ENCODE measurements around the gene GPC5.
"Not testable (repeated sequence)": the region's sequence is repeated elsewhere in the genome, so short reads cannot be mapped to it uniquely, and the experiment has no call there.

The GPC5 gene

DNA sequence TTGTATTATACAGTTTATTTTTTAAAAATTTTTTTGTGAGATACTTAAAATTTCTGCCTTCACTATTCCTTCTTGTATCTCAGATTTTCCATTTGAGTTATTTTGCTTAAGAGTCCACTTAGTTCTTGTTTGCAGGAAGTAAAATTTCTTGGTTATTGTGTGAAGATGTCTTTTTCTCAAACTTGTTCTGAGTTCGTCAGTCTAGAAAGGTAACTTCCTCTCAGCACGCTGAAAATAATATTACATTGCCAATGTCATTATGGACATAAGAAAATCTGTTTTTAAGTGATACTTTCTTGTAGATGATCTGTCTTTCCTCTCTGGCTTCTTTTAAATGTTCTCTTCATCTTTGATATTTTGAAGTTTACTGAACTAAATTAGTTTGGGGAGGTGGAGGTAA is 1096.5 kb downstream of the GPC5 start:
- DNase-seq: no peak

DNA sequence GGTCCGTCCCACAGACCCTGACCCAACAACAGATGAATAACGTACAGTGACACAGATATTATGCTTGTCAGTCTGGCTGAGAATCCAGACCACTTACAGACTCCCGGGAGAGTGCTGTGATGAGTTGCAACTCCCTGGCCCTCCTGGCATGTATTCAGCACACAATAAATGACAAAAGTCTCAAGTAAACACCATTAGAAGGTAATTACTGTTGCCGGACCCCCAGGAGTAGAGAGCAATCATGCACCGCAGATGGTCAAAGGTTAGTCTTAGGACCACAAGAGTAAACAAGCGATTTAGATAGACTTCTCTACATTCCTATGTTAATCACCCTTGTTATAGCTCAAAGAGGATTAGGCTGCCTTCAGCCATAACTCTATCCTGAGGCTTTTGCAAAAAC is 1101.8 kb downstream of the GPC5 start:
- DNase-seq: no peak

DNA sequence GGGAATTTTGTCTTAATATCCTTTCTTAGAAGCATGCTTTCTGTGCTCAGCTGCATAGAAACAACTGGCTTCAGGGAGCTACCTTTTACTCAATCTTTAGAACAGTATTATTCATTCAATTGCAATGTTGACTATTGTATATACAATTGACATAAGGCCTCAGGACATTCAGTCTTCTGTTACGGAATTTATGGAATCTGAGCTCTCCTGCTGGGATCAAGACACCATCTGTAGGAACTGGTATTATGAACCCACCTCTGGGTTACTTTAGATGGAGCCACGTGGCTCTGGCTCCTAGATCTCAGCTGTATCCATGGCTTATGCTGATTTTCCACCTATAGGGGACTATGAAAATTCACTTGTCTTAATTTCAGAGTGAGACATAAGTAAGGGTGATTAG is 1112.0 kb downstream of the GPC5 start:
- no peak for DNase-seq

DNA sequence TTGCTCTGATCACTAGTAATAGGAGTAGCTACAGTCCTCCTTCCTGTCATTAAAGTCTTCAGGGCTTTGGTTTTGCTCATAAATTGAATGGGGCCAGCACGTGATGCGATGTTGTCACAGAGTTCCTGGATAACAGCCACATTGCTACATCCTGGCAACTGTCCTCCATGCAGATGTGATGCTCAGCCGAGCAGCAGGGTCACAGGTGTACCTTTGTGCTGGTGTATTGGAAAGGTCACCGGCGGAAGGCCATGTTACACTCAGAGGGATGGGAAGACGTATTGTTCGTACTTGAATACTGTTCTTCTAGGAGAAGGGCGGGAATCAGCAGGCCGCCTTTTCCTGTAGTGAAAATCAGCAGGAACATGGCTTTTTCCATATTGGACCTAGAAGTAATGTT is 1114.4 kb downstream of the GPC5 start:
- no peak for DNase-seq

DNA sequence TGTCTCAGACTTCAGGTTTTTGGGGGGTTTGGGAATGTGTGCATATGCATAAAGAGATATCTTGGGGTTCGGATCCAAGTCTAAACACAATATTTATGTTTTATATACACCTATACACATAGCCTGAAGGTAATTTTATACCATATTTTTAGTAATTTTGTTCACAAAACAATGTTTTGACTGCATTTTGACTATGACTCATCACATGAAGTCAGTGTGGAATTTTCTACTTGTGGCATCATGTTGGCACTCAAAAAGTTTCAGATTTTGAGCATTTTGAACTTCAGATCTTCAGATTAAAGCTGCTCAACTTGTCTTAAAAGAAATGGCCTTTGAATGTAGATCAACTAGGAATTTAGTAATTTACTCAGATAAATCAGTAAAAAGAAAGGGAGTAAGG is 1115.3 kb downstream of the GPC5 start:
- DNase-seq: no peak

DNA sequence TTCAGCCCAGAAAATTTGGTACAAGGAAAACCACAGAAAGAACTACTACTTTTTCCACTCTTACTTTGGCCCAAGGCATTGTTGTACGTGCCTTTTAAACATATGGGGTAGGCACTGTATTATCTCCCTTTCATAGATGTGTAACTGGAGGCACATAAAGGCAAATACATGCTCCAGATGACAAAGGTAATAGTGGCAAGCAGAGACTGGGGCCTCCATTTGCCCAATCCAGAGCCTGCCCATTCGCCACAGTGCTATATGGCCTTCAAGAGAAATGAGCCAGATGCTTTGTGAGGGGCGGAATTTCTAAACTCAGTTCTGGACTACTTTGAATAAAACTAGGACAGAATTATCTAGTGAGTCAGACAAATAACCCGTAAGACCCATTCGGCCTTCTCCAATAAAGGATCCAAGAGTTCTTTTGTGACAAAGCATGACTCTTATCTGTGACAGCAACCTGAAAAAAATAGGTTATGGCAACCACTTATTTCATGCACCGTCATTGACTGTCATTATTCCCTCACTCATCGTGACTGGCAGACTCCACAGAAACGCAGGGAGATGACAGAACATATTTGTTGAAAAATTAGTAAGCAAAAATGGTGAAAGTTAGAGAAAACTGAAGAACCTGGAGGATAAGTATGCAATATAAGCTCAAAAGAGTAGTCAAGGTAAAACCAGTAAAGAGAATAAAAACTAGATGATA is 1116.2 kb downstream of the GPC5 start:
- DNase-seq: no peak

DNA sequence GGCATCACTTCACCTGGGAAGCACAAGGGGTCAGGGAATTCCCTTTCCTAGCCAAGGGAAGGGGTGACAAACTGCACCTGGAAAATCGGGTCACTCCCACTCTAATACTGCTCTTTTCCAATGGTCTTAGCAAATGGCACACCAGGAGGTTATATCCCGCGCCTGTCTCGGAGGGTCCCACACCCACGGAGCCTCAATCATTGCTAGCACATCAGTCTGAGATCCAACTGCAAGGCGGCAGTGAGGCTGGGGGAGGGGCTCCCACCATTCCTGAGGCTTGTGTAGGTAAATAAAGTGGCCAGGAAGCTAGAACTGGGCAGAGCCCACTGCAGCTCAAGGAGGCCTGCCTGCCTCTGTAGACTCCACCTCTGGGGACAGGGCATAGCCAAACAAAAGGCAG is 1118.5 kb downstream of the GPC5 start:
- DNase-seq: not testable (repeated sequence)

DNA sequence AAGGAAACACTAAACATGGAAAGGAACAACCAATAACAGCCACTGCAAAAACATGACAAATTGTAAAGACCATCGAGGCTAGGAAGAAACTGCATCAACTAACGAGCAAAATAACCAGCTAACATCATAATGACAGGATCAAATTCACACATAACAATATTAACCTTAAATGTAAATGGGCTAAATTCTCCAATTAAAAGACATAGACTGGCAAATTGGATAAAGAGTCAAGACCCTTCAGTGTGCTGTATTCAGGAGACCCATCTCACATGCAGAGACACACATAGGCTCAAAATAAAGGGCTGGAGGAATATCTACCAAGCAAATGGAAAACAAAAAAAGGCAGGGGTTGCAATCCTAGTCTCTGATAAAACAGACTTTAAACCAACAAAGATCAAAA is 1120.2 kb downstream of the GPC5 start:
- DNase-seq: not testable (repeated sequence)

DNA sequence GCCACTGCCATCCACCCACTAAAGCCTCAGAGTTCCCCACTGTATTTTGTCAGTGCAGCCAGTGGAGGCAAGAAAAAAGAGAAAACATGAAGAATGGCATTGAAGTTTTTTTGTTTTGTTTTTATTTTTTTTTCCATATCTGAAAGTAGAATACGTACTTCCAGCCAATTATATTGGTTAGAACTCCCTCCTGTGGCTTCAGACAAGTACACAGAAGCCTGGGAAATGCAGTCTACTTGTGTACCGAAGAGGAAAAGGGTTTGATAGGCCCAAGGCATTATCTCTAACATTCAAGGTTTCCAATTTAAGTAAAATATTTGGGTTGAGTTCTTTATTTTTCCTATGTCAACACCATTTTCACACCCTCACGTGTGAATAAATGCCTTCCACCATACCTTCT is 1131.9 kb downstream of the GPC5 start:
- no peak for DNase-seq

DNA sequence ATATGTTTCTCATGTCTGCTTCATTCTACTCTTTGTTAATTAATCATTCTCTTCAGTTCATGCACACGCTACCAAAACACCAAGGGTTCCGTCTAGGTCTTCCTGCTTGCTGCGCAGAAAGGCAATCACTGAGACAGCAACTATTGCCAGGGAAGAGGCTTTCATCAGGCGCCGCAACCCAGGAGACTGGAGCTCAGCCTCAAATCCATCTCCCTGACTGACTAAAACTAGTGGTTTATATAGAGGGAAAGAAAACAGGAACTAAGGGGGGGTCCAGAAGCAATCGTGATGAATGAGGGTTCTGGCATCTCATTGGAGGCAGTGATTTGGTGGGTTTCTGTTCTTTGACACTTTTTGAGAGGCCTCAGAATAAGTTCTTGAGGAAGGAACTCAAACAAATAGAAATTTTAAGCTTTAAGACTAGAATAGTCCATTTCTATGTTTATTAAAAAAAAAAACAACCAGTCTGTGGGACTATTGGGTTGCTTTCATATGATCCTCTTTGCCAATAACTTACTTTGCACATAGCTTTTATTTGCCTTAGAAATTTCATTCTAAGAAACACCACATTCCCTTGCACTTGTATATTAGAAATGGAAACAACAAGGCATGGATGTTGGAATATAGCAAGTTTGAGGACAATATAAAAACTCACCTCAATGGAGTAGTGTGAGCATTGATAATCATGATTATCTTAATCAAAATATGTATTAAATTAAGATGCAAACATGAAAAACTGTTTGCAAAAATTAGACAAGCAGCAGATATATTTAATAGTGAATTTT is 1137.0 kb downstream of the GPC5 start:
- no peak for DNase-seq

DNA sequence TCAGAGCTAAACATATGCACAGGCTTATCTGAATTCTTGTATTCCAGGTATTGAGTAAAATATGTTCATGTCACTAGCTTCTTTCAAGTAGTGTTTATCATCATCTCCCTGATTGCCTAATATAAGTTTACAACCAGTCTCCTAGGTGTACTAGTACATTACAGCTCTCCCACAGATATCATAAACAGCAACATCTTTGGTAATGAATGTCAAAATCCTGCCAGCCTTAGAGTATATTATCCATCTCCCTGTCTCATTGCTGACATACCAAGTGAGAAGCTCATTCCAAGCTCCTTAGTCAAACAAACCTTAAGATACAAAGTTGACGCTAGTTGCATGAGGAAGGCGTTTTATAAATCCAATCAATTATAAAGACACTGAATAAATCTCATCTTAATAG is 1139.0 kb downstream of the GPC5 start:
- DNase-seq: no peak

DNA sequence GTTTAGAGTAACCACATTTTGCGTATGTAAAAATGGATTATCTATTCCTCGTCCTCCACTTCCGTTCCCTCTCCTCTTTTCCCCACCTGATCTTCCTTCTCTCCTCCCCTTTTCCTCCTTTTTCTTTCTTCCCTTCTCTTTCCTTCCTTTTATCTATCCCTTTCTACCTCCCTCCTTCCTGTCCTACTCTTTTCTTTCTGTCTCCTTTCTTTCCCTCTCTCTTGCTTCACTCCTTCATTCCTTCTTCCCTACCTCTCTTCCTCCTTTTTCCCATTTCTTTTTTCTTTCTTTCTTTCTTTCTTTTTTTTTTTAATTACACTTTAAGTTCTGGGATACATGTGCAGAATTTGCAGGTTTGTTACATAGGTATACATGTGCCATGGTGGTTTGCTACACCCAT is 1139.7 kb downstream of the GPC5 start:
- DNase-seq: no peak

DNA sequence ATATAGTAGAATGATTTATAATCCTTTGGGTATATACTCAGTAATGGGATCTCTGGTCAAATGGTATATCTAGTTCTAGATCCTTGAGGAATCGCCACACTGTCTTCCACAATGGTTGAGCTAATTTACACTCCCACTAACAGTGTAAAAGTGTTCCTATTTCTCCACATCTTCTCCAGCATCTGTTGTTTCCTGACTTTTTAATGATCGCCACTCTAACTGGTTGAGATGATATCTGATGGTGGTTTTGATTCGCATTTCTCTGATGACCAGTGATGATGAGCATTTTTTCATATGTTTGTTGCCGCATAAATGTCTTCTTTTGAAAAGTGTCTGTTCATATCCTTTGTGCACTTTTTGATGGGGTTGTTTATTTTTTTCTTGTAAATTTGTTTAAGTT is 1140.7 kb downstream of the GPC5 start:
- DNase-seq: not testable (repeated sequence)

DNA sequence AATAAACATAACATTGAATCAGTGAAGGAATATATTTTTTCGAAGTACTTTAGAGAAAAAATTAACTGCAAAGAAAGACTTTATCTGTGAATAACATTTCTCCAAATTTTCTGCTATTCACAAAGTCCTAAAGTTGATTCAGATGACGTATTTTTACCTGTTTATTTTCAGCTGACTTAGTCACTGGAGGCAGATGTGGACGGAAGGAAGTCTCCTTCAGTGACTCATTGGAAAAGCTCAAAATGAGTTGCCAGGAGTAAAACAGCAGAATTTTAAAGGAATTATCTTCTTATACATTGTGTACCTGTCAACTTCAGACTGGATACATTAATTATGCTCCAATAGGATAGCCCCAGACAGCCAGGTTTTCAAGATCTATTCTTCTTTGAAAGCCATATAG is 1148.8 kb downstream of the GPC5 start:
- no peak for DNase-seq

DNA sequence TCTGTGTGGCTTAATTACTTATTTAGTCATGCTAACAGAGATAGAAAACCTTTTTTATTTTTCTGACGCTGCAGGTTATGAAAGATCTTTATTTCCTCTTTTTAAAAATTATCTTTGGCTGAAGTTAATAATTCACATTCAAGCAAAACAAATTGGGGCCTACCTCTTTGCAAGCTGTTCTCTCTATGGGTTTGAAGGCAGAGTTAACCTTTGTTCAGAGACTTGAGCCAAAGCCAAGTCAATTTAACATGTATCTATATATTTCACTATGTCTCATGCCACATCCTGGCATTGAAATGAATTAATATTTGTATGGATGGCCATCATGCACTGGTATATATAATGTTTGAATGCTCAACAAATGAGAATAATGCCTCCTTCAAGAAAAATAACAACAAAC is 1150.9 kb downstream of the GPC5 start:
- no peak for DNase-seq

DNA sequence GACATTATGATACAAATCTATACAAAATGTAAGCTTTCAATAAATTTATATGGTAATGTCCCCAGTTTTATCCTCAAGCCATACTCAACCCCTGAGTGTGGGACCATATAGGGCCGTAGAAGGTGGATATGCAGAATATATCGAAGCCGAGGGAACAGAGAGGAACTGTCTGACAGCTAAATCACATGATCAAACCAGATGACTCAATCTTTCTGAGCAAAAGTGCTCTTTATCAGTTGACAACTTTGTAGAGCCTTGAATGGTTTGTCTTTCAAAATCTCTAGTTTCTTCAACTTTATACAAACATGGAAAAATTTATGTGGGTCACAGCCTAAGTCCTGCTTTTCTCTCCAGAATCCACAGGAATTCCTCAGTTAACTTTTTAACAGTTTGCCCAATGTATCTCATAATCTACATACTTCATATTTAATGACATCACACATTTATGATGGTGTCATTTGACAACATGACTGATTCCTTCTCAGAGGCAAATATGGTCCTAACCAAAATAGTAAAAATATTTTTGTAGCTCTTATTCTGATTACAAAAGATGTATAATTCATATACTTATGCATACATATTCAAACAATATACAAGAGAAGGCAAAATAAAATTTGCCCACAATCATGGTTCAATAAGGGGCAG is 1155.2 kb downstream of the GPC5 start:
- DNase-seq: no peak

DNA sequence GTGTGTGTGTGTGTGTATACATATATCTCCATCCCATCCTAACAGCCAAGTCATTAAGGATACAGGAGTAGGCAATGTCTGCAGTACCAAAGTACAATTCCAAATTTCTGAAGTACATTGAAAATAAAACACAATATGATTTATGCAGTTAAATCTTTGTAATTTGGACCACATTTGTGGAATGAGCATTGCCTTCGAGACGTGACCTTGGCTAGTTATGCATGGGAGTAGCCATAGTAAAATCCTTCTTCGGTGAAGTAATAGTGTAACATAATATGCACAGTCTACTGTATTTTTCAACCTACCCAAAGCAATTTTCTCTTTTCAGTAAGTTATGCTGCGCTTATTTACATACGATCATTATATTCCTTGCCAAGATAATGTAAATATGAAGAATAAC is 1162.5 kb downstream of the GPC5 start:
- no peak for DNase-seq

DNA sequence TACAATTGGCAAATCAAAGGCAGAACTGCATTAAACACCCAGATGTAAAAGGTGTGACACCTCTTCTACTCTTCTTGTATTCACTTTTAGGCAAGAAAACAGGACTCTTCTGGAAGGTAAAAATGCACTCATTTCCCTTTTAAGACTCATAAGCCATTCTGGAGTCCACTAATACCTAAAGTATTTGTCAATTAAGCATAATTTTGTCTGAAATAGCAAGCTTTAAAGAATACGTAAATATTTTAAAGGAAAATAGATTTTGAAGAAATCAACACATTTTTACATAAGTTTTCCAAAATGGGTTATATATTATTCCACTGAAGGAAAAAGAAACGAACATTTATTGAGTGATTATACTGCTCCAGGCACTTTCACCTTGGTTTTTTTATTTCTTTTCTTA is 1166.5 kb downstream of the GPC5 start:
- DNase-seq: no peak

DNA sequence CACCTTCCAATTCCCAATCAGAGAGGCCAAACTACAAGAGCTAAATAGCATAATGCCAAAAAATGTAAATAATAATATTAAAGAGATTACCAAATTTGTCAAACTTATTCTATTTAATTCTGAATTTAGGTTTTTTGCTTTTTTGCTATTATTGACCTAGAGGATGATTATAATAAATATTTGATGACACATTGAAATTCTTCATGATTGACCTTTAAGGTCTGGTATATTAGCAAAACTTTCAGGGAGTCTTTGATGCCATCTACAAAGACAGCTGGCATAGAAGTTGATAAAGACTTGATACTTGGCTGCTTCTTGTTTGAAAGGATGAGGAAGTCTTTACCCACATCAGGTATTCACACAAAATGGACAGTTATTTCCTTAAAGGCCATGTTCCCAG is 1168.3 kb downstream of the GPC5 start:
- no peak for DNase-seq

DNA sequence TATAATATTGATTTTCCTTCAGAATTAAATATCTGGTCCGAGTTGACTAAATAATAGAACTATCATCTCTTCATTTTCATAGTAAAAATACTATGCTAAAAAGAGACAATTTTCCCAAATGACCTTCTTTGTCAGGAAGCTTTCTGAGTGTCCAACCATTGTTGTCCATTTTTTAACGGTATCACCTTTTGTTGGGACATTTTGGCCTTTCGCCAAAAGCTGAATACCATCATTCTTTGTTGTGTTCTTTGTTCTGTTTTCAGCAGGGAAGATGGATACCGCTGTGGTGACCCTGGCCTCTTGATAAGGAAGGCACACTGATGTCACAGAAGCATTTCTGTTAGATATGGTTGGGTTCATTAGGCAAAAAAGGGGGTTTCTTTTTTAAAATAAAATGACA is 1173.8 kb downstream of the GPC5 start:
- no peak for DNase-seq

DNA sequence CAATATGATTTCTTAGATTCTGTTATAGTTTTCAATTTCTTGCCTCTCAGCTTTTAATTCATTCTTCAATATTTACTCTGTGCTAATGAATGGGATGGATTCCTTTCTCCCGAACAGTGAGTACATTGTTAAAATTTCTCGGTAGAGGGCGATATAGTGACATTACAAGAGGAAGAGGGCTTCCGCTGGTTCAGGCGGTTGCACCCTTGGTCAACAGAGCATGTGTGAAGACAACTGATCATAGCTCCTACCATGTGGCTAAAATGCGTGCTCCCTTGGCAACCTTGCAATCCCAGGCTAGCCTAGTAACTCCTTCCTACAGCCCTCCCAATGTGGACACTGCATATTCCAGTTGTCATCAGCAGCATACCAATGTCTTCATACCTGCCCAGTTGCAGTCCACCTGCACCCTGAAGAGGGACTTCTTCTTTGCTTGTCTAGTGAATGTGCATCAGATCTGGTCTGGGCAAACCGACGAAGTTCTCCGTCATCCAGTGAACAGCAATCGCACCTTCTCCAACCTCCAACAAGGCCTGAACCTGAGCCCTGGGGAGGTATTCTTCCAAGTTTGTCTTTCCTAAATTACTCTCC is 1175.1 kb downstream of the GPC5 start:
- DNase-seq: no peak

DNA sequence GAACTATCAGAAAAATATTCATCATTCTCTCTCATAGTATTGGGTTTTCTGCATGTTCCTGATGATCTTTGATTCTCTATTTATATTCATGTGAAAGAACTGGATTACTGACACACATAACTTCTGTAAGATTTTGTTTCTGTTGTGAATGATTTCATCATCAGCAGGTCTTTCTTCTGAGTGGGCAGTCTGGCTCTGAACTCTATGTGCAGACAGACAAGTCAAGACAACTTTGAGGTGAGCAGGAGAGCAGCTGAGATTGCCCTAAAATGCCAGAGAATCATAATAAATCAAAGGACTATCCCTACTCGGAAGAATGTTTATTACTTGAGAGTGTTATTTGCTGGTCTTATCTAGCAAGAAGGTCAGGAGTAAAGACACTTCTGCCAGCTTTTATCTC is 1176.1 kb downstream of the GPC5 start:
- no peak for DNase-seq

DNA sequence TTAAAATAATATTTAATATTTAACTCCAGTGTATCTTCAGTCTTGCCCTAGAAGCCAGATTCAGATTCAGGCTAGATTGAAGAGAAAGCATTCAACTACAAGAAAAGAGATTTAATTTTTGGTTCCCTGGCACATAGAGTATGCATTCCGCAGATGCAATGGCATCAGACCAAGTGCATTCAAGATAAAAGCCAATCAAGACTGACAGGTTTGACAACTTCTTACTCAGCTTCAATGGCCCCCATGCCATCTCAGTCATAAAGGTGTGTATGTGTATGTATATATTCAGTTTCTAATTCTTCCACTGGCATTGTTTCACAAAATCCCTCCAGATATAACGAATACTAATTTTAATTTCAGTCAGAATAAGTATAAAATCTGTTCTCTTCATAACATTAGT is 1177.4 kb downstream of the GPC5 start:
- DNase-seq: no peak

DNA sequence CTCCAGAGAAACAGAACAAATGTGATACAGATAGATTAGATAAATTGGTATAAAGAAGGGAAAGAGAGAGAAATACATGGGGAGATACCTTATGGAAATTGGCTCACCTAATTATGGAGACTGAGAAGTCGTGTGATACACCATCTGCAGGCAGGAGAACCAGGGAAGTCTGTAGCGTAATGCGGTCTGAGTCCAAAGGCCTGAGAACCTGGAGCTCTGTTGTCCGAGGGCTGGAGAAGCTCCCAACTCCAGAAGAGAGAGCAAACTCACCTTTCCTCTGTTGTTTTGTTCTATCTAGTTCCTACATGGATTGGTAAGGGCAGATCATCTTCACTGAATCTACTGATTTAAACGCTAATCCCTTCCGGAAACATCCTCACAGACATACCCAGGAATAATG is 1179.9 kb downstream of the GPC5 start:
- no peak for DNase-seq
